GM10266 (cell line): Measurements from ENCODE around the gene DSCAML1.

Experiments used
- DNase-seq: peaks from one replicate; pipeline ENCODE4 v3.0.0; 2012; ENCODE audit errors: extremely low spot score
- TF ChIP-seq, protein P1 (sequence below): IDR thresholded peaks from 2 replicates; pipeline ENCODE4 v1.5.1; 2012; ENCODE audit warnings: mild to moderate bottlenecking, low read depth; ENCODE audit not compliant: control insufficient read depth, insufficient read depth; ENCODE audit errors: missing control alignments

Gene DSCAML1

DNA sequence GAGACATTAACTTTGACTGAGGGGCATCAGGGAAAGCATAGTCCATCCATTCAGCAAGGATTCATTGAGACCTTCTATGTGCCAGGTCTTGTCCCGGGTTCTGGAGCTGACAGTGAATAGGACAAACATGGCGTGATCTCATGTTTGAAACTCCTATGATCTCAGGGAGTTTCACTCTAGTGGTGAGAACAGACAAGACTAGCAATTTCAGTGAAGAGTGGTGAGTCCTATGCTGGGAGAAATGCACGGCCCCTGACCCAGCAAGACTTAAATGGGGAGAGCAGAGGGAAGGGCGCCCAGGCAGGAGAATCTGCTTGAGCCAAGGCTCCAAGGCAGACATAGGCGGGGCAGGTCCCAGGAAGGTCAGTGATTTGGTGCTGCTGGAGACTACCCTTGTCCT lies 313.6 kb downstream of the DSCAML1 start:
- TF ChIP-seq, protein P1, sequence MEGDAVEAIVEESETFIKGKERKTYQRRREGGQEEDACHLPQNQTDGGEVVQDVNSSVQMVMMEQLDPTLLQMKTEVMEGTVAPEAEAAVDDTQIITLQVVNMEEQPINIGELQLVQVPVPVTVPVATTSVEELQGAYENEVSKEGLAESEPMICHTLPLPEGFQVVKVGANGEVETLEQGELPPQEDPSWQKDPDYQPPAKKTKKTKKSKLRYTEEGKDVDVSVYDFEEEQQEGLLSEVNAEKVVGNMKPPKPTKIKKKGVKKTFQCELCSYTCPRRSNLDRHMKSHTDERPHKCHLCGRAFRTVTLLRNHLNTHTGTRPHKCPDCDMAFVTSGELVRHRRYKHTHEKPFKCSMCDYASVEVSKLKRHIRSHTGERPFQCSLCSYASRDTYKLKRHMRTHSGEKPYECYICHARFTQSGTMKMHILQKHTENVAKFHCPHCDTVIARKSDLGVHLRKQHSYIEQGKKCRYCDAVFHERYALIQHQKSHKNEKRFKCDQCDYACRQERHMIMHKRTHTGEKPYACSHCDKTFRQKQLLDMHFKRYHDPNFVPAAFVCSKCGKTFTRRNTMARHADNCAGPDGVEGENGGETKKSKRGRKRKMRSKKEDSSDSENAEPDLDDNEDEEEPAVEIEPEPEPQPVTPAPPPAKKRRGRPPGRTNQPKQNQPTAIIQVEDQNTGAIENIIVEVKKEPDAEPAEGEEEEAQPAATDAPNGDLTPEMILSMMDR: no peak
- no peak for DNase-seq

DNA sequence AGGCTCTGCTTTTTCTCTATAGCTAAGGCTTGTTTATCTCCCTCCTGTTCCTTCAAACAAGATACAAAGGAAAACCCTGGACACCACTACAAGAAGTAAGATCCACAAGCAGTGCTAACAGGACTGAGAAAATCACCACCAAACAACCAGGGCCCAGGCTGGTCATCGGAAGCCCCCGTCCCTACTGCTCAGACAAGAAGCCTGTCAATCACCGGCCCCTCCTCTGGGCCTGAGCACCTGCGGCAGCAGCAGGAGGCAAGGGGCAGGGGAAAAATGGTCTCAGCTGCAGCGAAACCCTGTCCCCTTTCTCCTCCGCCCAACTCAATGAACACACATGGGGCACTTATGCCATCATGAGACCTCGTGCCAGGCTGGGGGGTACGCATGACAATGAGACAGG lies 314.1 kb downstream of the DSCAML1 start:
- no peak for DNase-seq
- TF ChIP-seq, protein P1: no peak

DNA sequence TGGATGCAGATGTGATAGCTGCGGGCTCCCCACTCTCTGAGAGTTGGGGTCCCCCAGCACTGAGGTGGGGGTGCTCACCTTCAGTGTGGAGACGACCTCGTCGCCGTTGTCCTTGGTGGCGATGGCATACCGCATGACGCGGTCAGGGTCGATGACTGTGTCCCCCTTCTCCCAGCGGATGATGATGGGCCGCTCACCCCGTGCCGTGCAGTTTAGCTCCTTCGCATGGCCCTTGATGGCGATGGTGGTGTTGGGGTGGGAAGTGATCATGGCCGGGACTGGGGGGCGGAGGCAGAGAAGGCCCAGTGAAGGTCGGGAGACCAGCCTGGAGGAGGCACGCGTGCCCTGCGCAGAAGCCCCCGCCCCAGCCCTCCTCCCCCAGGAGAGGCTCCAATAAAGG lies 315.1 kb downstream of the DSCAML1 start:
- no peak for DNase-seq
- TF ChIP-seq, protein P1: no peak

DNA sequence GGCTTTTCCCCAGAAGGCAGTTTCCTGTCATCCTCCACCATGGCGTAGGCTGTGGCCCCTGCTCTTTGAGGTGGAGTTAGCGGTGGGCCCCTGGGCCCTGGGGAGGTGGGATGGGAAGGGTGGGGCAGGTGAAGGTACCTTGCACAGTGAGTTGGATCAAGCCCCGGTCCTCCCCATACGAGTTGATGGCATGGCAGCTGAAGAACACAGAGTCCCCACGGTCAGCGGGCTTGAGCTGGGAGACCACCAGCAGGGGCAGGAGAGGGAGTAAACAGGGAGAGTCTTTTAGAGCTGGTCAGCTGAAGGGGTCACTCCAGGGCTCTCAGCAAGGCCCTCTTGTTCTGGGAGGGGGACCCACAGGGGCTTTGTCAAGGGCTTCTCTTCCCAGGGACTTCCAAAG lies 316.0 kb downstream of the DSCAML1 start:
- TF ChIP-seq, protein P1: no peak
- no peak for DNase-seq

DNA sequence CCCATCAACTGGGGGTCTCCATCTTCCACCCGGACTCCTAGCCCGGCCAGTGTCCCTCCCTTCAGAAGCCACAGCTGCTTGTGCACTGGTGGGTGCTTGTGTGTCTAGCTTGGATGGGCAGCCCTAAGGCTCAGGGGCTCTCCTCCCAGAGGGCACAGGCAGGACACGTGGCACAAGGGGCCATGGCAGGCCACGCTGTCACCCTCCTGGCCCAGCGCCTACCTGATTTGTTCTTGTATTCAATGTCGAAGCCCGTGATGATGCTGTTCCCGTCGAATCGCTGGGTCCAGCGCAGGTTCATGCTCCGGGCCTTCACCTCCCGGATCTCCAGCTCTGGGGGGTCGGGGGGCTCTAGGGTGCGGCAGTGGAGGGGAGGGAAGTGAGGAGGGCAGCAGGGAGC lies 316.8 kb downstream of the DSCAML1 start:
- DNase-seq: no peak
- TF ChIP-seq, protein P1: no peak

DNA sequence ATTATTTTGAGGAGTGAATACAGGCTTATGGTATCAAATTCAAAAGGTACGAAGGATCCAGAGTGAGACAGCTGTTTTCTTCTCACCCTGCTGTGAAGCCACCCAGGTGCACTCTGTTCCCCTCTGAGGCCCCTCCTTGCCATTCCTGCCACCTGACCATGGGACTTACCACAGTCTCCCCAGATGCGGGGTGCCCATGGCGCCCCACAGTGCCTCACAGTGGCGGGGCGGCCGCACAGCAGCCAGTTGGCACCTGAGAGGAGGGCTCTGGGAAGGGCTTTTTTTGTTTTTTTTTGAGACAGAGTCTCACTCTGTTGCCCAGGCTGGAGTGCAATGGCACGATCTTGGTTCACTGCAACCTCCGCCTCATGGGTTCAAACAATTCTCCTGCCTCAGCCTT lies 317.6 kb downstream of the DSCAML1 start:
- TF ChIP-seq, protein P1: peak; percentile 42
- peak; percentile 40 for DNase-seq

DNA sequence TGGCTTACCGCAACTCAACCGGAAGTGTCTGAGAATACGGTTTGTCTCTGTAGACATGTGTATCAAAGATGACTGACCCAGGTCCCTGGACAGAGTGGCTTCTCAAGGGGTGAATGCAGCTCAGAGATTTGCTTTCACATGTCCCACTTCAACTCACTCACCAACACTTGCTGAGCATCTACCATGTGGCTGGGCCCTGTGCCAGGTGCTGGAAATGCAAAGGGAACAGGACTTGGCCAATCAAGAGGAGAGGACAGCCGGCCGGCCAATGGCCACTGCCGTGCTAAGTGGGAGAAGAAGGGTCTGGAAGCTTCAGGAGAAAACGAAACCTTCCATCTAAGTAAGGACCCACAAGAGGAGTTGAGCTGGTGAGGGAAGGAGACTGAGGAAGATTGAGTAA lies 318.1 kb downstream of the DSCAML1 start:
- TF ChIP-seq, protein P1: no peak
- DNase-seq: no peak
